Progenitor cell of endocrine pancreas (in vitro differentiated cells): ENCODE measurements around the gene CALN1. TPM values are rescaled to one million over a fixed set of nuclear protein-coding genes. Genes with fewer than 3 reads are reported as not detected.

ENCODE experiments used
- DNase-seq: peaks from one replicate; pipeline ENCODE4 v3.0.0; 2021; ENCODE audit warnings: low spot score; ENCODE audit not compliant: unreplicated experiment
- H3K27ac Mint-ChIP-seq: 2 replicates; pipeline ENCODE4 v1.8.0; 2021; ENCODE audit warnings: mild to moderate bottlenecking, moderate library complexity, mixed read lengths
- H3K27me3 Mint-ChIP-seq: 2 replicates; pipeline ENCODE4 v1.8.0; 2021; ENCODE audit warnings: mixed read lengths
- H3K36me3 Mint-ChIP-seq: 2 replicates; pipeline ENCODE4 v1.8.0; 2022; ENCODE audit warnings: mixed read lengths; ENCODE audit not compliant: insufficient read depth
- H3K4me1 Mint-ChIP-seq: 2 replicates; pipeline ENCODE4 v1.8.0; 2021; ENCODE audit warnings: low read depth, mixed read lengths
- H3K4me3 Mint-ChIP-seq: 2 replicates; pipeline ENCODE4 v1.8.0; 2021; ENCODE audit warnings: low read depth, mild to moderate bottlenecking, moderate library complexity, mixed read lengths
- H3K9me3 Mint-ChIP-seq: 2 replicates; pipeline ENCODE4 v1.8.0; 2021; ENCODE audit warnings: low read depth, mixed read lengths
- total RNA-seq: library from RNA; stranded (reverse); gene quantifications from 2 replicates; pipeline ENCODE4 v1.2.1, GENCODE V29; 2021
- TF ChIP-seq, protein P1 (sequence below): fragments of 200-600 bp; sonication (generic); IDR thresholded peaks from one replicate; pipeline ENCODE4 v1.5.0; 2021; ENCODE audit warnings: antibody characterized with exemption, mild to moderate bottlenecking; ENCODE audit not compliant: unreplicated experiment

CALN1 gene
- total RNA-seq, 1 donor from 2014 or later = 0.79 TPM

DNA sequence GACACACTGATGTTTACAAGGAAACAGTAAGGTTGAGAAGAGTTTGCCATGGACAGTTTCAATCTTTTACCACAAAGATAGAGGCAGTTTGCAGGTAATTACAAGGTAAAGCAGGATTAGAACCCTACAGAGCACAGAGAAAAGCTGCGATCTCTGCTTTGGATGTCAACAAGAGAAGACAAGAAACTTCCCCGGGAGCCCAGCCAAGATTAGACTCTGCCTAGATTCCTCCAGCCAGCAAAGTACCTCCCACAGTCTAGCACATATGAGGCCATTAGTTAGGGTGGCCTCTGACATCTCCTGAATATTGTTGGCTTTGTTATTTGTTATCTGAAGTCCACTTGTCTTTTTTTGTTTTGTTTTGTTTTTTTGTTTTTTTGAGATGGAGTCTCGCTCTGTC lies 178.1 kb downstream of the CALN1 start:
- Mint-ChIP-seq H3K27me3 (peaks cover 8% of the 10 kb centered on the region), H3K9me3 (no peaks in the 10 kb centered on the region), H3K36me3 (no peaks in the 10 kb centered on the region), H3K4me3 (no peak overlapping the region), H3K4me1 (no peaks in the 10 kb centered on the region), H3K27ac (no peak overlapping the region)
- no peak for DNase-seq
- TF ChIP-seq, protein P1, sequence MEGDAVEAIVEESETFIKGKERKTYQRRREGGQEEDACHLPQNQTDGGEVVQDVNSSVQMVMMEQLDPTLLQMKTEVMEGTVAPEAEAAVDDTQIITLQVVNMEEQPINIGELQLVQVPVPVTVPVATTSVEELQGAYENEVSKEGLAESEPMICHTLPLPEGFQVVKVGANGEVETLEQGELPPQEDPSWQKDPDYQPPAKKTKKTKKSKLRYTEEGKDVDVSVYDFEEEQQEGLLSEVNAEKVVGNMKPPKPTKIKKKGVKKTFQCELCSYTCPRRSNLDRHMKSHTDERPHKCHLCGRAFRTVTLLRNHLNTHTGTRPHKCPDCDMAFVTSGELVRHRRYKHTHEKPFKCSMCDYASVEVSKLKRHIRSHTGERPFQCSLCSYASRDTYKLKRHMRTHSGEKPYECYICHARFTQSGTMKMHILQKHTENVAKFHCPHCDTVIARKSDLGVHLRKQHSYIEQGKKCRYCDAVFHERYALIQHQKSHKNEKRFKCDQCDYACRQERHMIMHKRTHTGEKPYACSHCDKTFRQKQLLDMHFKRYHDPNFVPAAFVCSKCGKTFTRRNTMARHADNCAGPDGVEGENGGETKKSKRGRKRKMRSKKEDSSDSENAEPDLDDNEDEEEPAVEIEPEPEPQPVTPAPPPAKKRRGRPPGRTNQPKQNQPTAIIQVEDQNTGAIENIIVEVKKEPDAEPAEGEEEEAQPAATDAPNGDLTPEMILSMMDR = no peak

DNA sequence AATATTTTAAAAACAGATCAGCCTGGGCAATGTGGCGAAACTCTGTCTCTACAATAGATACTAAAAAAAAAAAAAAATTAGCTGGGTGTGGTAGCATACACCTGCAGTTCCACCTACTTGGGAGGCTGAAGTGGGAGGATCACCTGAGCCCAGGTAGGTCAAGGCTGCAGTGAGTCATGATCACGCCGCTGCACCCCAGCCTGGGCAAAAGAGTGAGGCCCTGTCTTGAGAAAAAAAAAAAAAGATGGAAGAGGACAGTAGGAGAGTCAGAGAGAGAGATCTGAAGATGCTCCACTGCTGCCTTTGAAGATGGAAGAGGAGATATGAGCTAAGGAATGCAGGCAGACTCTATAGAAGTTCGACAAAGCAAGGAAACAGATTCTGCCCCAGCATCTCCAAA lies 181.9 kb downstream of the CALN1 start:
- no peaks in the 10 kb centered on the region for H3K4me1 Mint-ChIP-seq
- H3K4me3 Mint-ChIP-seq = no peak overlapping the region
- TF ChIP-seq, protein P1 = no peak
- DNase-seq = no peak
- H3K36me3 Mint-ChIP-seq = no peaks in the 10 kb centered on the region
- H3K9me3 Mint-ChIP-seq = no peaks in the 10 kb centered on the region
- no peaks in the 10 kb centered on the region for H3K27me3 Mint-ChIP-seq
- no peak overlapping the region for H3K27ac Mint-ChIP-seq

- no peaks in the 10 kb centered on the region for H3K27me3 Mint-ChIP-seq
Observed at GRCh38 chr7:72223351-72223750, 188.8 kb downstream of the CALN1 start.

GRCh38 chr7:72222136-72222535 lies 190.0 kb downstream of the CALN1 start:
- Mint-ChIP-seq H3K4me1 (no peaks in the 10 kb centered on the region), H3K4me3 (no peak overlapping the region), H3K36me3 (no peaks in the 10 kb centered on the region), H3K27me3 (no peaks in the 10 kb centered on the region), H3K9me3 (no peaks in the 10 kb centered on the region), H3K27ac (no peak overlapping the region)
- no peak for DNase-seq
- TF ChIP-seq, protein P1 = no peak

More at GRCh38 chr7:72223351-72223750, 188.8 kb downstream of the CALN1 start:
- Mint-ChIP-seq H3K4me1 (no peaks in the 10 kb centered on the region), H3K9me3 (no peaks in the 10 kb centered on the region), H3K27ac (no peak overlapping the region), H3K4me3 (no peak overlapping the region), H3K36me3 (no peaks in the 10 kb centered on the region)
- TF ChIP-seq, protein P1 = no peak
- no peak for DNase-seq

GRCh38 chr7:72219500-72219899 lies 192.6 kb downstream of the CALN1 start:
- H3K9me3 Mint-ChIP-seq = no peaks in the 10 kb centered on the region
- TF ChIP-seq, protein P1 = no peak
- H3K4me3 Mint-ChIP-seq = no peak overlapping the region
- H3K4me1 Mint-ChIP-seq = no peaks in the 10 kb centered on the region
- H3K27me3 Mint-ChIP-seq = no peaks in the 10 kb centered on the region
- no peak overlapping the region for H3K27ac Mint-ChIP-seq
- DNase-seq = no peak
- no peaks in the 10 kb centered on the region for H3K36me3 Mint-ChIP-seq
